T follicular helper cell (primary cell): ENCODE data around the gene OR2K2.
"Not testable (repeated sequence)": the region's sequence is repeated elsewhere in the genome, so short reads cannot be mapped to it uniquely, and the experiment has no call there.

Experiments used
- DNase-seq: peaks from one replicate; pipeline ENCODE4 v3.0.0-alpha.2; 2020; ENCODE audit warnings: low read depth

OR2K2 gene

DNA sequence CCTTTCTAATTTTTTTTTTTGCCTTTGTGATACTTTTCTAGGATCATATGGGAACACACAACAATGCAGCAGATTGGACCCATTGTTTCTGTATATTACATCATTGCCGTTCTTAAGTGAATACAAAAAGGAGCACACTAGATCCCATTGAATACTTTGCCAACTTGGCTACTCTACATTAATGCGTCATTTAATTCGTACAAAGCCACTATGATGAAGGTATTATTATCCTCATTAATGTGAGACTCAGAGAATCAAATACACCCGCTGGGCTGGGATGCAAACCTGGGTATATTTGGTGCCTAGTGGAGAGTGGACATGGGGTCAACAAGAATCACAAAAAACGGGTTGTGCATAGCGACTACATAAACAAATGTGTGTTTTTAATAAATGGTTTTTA lies 31.9 kb downstream of the OR2K2 start:
- no peak for DNase-seq

DNA sequence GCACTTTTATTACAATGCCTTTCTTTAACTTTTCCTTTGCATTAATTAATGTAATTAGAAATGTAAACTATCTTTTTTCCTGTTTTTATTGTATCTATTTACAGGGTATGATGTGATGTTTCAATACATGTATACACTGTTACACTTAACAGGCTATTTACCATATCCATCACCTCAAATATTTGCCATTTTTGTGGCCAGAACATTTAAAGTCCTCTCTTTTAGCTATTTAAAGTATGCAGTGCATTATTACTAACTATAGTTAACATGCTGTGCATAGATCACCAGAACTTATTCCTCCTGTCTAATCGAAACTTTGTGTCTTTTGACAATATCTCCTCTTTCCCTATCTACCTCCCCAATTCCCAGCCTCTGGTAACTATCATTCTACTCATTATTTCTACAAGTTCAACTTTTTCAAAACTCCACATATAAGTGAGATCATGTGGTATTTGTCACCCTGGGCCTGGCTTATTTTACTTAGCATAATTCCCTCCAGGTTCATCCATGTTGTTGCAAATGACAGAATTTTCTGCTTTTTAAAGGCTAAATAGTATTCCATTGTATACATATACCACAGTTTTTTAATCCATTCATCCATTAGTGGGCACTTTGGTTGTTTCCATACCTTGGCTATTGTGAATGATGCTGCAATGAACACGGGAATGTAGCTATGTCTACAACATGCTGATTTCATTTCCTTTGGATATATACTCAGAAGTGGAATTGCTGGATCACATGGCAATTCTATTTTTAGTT lies 32.8 kb downstream of the OR2K2 start:
- no peak for DNase-seq

DNA sequence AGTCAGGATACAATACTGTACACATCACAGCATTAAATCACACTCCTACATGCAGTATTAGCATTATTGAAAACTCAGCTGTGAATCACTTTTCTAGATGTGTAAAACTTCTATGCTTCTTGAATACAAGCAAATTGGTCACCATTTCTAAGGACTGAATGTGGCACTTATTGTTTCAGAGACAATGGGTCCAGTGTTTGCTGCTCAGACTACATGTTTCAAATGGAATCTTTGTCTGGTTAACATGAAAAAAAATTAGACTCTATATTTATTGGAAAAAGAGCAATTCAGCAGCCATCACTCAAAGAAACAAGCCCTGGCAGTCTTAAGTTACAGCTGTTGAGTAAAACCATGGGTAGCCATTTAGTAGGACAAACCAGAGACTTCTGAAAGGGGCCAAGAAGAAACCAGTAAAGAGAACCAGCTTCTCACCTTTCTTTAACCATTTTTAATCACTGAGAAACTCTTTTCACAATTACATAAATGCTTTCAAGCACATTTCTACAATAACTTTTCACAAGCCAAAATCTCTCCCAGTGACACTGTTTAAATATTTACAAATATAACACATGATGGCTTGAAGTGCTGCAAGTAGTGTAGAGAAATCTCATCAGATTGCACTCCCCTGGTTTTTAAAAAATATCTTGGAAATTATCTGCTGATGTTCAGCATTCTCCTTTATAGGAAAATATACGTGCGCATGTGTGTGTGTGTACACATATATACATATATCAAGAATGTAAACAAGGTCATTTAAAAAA lies 35.2 kb downstream of the OR2K2 start:
- no peak for DNase-seq

DNA sequence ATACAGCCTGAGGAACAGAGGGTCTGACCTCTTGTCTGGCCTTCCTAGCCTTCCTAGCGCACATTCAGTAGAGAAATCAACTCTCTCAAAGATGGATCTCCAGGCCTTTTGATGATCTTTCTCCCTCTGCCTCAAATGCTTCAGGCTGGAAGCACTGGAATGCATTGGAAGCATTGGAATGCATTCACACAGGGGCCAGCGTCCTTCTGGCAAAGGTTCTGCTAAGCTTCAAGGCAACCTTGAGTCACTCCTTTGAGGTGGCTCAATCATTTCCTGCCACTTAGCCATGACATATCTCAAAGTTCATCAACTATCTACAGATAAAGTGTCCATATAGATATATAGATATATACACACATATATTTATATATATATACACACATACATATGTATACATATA lies 42.9 kb downstream of the OR2K2 start:
- DNase-seq: no peak

DNA sequence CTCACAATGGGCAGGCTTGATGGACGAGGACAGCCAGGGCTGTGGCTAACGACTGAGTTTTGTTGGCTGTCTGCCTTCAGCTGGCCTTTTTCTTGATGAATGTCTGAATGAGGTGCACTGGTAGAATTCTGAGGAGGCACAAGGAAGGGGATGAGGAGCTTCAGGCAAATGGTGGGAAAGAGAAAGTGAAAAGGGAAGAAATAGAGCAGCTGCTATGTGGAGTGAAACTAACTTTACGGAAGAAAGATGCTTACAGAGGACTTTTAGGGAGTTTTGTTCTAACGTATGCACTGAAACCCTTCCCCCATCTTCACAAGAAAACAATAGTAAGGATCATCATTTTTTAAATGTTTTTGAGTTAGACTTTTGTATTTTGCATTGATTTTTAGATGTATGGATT lies 45.3 kb downstream of the OR2K2 start:
- no peak for DNase-seq

DNA sequence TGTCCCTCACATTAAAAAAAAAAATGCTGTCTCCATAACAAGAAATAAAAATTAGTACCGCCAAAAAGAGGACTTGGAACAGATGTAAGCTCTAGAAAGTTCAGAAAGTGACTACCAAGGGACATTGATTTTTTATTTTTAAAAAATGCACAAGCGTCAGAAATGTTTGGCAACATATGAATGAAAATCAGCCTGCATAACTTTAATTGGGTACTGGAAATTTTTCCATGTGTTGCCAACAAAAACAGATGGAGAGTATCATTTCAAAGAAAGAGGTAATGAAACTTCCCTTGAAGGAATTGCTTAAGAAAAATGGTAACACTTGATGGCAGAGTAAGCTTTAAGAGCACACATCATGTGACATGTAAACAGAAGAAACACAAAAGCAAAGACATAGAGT lies 47.2 kb downstream of the OR2K2 start:
- DNase-seq: no peak

DNA sequence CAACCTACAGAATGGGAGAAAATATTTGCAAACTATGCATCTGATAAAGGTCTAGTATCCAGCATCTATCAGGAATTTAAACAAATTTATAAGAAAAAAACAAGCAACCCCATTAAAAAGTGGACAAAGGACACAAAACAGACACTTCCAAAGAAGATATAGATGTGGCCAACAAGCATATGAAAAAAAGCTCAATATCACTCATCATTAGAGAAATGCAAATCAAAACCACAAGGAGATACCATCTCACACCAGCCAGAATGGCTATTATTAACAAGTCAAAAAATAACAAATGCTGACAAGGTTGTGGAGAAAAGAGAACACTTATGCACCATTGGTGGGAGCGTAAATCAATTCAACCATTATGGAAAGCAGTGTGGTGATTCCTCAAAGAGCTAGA lies 49.2 kb downstream of the OR2K2 start:
- not testable (repeated sequence) for DNase-seq
